Suppressor macrophage treated with lipopolysaccharide for 1 hour (primary cell): ENCODE results near the gene AUTS2.

Experiments used
- DNase-seq, 3 donors: peaks; one replicate each; pipeline ENCODE4 v3.0.0-alpha.2; 2020 to 2022

The AUTS2 gene

DNA sequence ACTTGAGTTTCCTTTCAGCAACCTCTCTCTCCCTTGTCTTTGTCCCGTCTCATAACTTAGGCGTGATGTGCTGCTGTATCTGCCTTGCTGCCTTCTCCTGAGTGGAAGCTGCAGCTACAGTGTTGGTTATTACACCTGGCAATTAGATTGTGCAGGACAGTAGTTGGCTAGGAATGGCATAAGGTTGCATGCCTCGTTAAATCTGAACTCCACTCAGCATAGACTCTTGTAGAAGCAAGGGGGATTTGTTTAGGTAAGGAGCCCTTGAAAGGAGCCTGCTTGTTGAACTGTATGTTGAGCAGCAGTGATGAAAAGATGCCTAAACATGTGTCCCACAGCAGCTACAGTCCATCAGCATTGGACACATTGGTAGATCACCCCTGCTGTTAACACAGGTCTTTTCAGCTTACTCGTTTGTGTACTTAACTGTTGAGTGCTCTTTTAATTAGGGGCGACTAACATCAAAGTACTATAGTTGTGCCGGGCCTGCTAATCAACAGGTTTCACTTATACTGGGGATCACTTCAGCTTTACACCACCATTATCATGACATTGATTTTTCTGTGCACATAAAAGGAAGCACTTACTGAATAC, 225.0 kb downstream of the AUTS2 start:
- no peak for DNase-seq

DNA sequence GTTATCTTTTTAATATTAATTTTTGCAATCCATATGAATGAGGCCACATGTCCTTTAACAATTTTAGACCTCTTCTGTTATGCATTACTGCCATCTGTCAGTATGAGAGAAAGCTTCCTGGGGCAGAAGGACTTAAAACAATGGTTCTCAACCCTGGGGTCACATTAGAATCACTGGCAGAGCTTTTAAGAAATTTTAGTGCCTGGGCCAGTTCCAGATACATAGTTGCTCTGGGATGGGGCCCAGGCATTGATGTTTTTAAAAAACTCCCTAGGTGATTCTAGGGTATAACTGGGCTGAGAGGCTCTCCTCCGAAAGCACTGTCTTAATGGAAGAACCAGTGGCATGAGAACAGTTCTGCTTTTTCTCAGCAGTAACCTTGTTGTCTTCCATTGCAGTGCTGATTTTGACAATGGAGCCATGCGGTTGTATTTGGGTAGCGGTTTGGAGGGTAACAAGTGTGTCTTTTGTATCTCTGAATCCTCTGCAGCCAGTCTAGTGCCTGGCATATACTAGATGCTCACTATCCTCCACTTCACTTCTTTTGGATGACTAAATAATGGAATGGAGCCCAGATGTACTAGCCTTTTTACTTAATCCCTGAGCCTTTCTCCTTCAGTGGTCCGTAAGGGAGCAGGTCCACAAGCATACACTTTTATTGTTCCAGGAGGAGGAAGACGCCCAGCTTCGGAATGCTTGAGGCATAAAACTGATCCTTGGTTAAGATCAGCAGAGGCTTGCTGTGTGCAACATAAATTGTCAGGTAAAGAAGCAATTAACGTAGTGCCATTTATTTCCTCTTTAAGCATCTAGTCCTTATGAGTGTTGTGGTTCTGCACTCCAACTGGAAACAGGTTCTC, 227.1 kb downstream of the AUTS2 start:
- no peak for DNase-seq

DNA sequence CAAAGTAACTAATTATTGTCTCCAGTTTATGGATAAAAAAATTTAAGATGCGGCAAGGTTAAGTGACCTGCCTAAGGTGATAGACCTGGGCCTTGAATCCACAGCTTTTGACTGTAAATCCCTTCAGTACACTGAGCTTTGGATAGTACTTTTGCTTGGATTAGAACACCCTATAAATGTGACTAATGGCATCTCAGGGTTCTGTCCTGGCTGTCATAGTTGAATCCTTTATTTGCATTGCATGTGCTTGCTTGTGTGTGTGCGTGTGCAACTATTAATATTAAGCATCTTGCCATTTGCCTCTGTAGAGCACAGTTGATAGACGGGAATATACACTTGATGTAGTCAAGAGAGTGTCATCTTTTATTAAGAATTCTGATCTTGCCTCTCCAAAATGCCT, 228.0 kb downstream of the AUTS2 start:
- DNase-seq: no peak

DNA sequence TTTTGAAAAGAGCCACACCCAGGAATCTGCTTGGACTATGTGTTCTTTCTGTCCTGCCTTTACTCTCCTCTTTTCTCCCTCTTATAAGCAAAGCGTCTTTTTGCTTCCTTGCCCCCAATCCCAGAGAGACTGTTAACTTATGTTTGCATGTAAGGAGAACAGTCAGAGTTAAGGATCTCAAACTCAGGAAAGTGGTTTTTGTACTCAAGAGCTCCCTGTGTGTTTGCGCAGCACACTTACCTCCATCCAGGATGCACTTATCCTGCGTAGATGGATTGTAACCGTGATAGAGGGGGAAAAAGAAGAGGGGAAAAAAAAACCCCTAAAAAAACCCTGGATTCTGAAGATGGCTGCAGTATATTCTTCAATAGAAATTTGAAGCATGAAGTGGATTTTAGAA, 228.9 kb downstream of the AUTS2 start:
- DNase-seq: no peak

DNA sequence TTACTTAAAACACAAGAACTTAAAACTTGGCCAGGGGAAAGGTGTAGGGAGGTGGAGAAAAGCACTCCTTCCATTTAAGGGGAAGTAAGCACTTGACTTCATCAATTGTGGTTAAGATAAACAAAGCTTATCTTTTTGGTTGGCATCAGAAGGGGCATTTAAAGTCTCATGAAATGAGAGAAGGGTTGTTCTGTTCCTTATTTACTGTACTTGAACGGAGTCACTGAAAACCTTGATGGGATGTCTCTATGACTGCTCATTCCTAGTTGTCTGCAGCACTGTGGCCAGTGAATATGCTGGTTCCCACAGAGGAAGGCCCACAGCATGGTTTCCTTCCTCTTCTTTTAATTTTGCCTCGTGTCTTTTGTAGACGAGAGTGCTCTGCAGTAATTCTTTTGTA, 229.3 kb downstream of the AUTS2 start:
- peak in 2 of 3 donors; percentile 7 for DNase-seq

DNA sequence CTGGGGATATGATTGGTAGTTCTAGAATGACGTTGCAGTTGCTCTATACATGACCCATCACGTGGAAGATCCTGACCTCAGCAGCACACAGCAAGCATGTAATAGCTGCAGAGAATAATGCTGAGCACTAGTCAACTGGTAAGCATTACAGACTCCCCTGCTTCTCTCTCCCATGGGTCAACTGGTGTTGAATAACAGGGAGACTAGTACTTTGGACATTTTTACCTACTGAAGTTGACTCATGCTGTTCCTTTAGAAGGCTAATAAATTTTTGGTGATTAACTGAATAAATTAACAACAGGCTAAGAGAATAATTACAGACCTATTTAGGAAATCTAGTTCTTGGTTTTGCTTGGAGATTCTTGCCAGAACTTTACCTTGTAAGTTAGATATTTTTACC, 234.1 kb downstream of the AUTS2 start:
- no peak for DNase-seq

DNA sequence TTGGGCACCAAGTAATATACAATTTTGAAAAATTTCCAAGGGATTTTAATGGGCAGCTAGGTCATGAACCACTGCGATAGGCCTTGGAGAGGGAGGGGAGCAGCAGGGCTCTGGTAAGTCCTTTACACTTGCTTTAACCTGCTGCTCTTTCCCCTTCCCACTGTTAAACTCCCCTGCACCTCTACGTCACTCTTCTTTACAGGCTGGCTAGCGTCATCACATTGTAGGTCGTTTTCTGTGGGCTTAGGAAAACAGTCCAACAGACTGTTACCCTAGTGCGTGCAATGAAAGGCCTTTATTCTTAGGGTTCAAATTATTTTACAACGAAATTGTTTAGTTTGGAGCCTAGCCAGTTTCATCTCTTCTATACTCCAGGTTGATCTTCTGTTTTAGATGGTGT, 235.7 kb downstream of the AUTS2 start:
- DNase-seq: no peak

DNA sequence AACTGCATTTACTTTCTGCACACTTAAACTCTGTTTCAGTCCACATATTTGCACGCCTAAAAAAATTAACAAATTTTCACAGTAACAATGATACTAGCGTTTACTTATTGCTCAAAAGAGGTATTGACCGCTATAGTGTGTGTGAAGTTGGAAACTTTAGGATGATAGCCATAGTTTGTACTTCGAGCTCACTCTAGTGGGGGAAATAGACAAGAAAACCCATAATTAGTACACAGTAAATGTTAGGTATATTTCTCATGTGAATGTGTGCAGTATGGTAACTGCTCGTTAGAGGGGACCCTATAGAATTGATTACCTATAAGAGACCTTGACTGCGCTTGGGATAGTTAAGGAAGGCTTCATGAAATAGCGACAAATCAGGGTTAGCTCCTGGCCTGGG, 238.4 kb downstream of the AUTS2 start:
- DNase-seq: no peak

DNA sequence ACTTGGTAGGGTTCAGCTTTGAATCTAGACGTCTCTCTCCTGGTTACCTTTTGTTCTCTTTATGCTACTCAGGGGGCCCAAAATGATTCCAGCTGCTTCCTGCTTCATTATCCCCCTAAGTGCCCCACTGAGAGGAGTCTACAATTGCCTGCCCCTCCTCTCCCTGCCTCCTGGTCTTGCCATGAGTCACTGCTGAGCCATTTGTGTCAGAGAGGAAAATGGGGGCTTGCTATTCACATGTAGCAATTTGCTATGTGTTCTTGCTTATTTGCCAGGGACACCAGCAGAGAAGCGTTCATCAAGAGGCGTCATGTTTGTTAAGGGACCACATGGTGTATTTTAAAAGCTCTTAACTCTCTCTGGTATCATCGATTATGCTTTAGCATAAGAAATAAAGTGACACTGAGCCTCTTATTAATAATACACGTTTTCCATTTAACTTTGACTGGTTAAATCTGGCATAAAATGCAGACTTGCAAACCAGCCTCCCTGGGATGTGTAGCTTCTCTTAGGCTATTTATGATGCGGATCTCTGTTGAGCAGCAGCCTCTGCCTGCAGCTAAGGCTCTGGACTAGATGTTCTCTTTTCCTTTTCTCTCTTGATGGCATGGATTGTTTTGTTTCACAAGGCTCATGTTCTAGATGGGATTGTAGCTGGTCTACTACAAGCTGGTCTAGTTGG, 239.3 kb downstream of the AUTS2 start:
- DNase-seq: no peak

DNA sequence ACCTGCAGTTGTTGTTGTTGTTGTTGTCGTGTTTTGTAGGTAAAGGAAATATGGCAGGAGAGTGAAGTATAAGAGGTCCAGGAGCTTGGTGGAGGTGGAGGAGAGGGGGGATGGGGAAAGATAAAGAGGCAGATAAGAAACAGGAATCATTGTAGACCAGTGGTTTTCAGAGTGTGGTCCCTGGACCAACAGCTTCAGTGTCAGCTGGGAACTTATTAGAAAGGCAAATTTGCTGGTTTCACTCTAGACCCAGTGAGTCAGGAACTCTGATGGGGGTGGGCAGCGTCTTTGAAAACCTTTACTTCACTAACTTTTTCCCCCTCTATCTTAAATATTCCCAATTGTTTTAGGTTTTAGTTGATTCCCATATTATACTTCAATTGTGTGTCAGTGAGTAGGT, 241.5 kb downstream of the AUTS2 start:
- no peak for DNase-seq

DNA sequence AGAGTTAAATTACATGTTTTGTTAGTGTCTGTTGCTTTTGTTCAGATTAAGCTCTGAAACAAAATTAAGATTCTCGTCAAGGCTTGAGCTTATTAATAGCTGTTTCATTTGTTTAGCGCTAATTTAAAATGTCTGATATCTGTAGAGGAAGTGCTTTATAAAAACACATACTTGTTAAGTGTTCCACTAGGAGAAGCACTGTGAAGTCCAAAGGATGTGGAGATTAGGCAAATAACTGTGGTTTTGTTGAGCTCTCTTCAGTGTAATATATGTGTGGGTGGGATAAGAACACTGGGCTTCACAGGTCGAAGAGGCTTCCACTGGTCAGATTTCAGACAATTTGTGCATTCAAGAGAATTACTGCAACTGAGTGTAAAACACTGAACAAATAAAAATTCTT, 242.0 kb downstream of the AUTS2 start:
- no peak for DNase-seq

DNA sequence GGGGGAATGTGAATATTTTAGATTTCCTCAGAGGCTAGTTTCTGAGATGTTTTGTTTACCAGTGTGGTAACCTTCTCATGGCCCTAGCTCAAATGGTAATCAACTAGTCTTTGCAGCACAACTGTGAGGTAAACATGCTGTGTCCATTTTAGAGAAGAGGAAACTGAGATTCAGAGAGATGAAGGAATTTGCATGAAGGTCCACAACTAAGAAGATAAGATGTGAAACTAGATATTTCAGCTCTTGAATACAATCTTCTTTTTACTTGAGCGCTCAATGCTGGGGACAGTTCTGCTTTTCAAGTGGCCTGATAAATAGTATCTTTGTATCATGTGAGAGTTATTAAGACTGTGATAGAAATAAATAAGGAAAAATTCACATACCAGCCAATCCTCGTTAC, 245.4 kb downstream of the AUTS2 start:
- no peak for DNase-seq

DNA sequence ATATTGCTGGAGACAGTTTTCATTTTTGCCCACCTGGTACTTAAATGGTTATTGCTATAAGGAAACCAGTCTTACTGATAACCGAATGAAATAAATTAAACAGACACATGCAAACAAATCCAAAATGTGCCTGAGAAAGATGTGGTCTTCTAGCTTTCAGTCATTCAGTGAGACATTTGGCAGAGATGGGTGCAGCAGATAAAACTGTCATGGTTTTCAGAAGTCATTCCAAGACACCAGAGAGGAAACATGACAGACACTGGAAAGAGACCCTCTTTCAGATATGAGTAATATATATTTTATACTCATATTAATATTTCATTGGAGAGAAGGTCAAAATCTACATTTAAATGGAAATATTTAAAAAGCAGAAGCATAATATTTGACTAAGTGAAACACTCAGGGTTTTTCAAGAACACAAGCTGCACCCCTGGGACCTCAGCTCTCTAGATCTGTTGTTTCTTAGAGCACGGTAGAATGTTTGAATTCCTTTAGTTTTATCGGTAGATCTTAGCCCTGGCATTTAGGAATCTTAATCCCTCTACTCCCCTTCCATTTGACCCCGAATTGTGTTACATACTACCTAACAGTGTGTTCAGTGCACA, 246.1 kb downstream of the AUTS2 start:
- no peak for DNase-seq

DNA sequence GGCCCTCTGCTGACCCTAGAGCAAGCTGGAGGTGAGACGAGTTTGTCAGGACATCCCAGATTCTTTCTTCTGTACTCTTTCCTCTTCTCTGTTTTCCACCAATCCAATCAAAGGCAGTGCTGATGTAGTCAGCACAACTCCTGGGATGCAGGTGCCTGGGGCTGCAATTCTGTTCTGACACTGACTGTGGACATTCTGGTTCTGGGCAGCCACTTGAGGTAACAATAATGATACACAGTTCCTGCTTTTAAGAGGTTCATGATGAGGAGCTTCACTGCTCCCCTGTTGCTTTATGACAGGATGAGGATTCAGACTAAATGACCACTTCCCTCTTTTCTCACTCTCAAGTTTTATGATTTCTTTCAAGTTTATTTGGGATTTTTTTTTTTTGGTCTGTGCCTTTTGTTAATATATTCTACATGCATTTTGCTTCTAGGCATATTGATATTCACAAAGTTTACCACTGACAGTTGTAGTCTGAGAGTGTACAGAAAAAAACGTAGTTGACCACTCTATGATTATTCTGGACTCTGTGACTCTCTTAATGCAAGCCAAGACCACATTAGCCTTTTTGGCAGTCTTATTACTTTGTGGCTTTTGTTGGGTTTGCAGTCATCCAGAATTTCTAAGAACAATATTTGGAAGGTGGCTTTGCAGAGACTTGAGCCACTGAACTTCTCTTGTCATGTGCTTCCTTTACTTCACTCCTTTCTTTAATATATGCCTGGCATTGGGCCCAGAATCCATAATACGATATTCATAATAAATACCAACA, 247.6 kb downstream of the AUTS2 start:
- DNase-seq: no peak

DNA sequence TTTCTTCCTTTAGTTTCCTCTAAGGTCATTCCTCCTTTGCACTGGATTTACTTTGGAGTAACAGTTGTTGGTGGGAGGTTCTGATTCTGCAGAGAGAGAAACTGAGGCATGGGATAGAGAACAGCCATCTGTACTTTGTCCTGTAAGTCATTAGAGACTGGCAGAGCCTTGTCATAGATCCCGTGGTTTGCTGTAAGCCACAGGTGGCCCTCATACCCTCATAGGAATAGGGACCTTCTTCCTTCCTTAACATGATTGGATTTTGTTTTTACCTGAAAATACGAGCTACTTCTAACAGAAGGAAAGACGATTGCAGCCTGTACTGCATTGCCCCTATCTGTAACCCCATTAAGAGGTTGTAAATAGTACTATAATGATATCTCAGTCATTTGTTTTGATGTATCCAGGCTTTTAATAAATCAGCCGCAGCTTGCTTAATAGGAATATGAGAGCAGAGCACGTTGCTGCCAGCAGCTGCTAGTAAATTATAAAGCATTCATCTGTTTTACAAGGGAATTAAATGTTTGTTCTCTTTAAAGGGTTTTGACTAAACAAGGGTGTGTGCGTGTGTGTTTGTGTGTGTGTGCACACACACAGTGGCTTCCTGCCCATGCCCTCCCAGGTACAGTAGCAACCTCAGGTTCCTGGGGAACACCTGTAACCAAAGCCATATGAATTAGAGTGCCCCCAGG, 249.8 kb downstream of the AUTS2 start:
- DNase-seq: no peak

DNA sequence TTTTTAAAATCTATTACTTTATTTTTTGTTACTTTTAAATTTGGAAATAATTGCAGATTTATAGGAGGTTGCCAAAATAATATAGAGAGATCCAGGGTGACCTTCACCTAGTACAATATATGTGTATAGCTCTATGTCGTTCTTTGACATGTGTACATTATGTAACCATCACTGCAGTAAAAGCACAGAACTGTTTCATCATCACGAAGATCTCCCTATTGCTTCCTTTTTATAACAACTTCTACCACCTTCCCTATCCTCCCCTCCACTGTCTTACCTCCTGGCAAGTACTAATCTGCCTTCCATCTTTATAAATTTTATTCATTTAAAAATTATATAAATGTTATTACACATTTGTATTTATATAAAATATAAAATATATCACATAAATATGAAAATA, 251.0 kb downstream of the AUTS2 start:
- DNase-seq: peak in 1 of 3 donors; percentile 8

DNA sequence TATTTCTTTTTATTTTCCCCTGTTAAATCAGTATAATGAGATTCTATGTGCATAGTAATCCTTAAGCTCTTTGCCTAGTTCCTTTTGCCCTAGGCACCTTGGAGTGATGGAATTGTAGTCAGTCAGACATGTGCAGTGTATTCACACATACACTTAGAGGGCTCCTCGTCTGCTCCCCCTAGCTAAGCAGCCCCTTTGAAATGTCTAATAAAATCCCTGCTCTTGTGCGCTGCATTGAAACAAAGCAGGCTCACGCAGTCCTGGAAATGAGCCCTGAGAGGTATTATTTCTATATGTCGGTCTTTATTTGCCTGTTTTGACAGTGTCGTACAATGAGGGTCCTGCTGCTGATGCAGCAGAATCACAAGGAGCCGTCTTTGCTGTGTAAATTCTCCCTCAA, 258.7 kb downstream of the AUTS2 start:
- no peak for DNase-seq

DNA sequence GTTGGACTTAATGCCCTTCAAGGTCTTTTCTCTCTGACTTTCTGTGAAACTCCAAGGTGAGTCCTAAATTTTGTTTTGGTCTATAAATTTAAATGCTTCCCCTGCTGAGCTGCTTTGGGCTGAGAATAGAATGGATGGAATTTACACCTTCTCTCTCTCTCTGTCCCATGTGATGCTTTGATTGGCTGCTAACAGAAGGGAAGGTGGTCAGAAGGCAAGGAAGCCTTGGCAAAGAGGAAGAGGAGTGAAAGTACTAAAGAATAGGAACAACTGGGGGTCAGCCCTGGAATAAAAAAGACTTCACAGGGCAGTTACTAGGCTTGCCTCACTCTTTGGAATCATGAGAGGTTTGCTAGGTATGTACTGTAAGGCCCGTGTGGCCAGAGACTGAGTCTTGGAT, 260.2 kb downstream of the AUTS2 start:
- no peak for DNase-seq

DNA sequence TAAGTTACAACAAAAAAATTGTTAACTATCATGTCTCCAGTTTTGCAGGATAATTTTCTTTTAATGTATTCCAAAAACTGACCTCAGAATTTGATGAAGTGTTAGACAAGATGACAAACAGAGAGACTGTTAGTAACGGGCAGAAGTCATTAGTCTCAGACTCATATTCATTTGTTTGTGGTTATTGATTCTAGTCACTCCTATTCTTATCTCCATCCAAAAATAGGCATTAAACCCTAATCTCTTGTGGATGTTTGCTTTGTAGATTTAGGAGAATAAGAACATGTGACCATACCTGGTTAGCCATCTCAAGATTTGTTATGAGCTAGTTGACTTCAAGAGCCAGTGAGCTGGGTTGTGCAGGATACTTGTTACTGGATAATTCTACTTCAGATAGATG, 261.1 kb downstream of the AUTS2 start:
- DNase-seq: no peak

DNA sequence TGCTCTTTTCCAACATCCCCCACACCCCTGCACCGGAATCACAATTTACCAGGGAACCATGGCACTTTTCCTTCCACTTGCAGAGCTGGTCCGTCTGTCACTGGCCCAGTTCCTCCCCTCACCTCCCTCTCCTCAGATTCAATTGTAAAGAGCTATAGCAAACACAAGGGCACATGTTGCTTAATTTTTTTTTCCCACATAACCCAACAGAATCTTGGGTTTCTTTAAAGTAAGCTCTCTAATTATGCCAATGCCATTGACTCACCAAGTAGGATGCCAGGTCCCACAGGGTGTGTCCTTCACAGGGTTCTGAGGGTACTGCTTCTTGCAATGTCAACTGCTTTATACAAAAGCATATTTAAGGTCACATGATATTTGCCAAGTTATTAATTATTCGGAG, 262.2 kb downstream of the AUTS2 start:
- DNase-seq: no peak

DNA sequence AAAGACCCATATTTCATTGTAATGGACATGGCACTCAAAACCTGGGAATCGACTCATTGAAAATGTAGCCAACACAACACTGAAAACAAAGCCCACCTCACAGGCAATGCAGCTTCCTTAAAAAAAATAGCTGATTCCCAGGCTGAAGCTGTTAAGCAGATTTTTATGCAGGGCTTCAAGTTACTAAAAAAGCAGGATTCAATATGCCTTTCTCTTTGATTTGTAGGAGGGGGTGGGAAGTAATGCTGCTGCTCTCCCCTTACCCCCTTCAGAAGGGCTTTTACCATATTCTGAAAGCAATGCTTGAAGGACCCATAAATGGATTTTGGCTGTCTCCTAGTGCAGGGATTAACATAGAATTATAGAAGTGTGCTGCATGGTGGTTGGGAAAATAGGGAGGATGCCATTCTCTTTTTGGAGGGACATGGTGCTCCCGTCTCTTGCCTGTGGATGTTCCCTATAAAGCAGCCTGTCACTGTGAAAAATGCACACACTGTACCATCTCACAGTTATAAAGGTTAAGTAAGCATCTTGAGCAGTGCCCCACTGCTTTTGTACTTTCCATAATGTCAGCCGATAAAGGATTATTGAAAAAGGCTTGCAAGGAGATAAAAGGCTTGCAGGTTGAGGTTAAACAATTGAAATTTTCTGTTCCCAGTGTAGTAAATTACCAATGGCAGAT, 262.8 kb downstream of the AUTS2 start:
- no peak for DNase-seq
